ENCODE measurements around the gene EIF5B. TPM values are rescaled to one million over a fixed set of nuclear protein-coding genes. Genes with fewer than 3 reads are reported as not detected.

The EIF5B gene
- total RNA-seq, 1 experiment from 2014 or later, result 49.0 TPM

GRCh38 chr2:99346218-99346617 is 9.0 kb downstream of the EIF5B start:
- no peaks in the 10 kb centered on the region for H3K27me3 ChIP-seq (ENCODE audit: control insufficient read depth, insufficient read depth, low read length)
- no peak for TF ChIP-seq CTCF (IDR thresholded peaks at IDR 0.05)
- TF ChIP-seq TCF7L2 (IDR thresholded peaks at IDR 0.05; ENCODE audit: low read depth, low read length), result no peak
- no peak for TF ChIP-seq POLR2AphosphoS5 (IDR thresholded peaks at IDR 0.05; ENCODE audit: low read depth, low read length)
- TF ChIP-seq SIN3A (IDR thresholded peaks at IDR 0.05; ENCODE audit: borderline replicate concordance, insufficient read depth, low read depth, low read length), result no peak
- TF ChIP-seq, protein P1, sequence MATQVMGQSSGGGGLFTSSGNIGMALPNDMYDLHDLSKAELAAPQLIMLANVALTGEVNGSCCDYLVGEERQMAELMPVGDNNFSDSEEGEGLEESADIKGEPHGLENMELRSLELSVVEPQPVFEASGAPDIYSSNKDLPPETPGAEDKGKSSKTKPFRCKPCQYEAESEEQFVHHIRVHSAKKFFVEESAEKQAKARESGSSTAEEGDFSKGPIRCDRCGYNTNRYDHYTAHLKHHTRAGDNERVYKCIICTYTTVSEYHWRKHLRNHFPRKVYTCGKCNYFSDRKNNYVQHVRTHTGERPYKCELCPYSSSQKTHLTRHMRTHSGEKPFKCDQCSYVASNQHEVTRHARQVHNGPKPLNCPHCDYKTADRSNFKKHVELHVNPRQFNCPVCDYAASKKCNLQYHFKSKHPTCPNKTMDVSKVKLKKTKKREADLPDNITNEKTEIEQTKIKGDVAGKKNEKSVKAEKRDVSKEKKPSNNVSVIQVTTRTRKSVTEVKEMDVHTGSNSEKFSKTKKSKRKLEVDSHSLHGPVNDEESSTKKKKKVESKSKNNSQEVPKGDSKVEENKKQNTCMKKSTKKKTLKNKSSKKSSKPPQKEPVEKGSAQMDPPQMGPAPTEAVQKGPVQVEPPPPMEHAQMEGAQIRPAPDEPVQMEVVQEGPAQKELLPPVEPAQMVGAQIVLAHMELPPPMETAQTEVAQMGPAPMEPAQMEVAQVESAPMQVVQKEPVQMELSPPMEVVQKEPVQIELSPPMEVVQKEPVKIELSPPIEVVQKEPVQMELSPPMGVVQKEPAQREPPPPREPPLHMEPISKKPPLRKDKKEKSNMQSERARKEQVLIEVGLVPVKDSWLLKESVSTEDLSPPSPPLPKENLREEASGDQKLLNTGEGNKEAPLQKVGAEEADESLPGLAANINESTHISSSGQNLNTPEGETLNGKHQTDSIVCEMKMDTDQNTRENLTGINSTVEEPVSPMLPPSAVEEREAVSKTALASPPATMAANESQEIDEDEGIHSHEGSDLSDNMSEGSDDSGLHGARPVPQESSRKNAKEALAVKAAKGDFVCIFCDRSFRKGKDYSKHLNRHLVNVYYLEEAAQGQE (IDR thresholded peaks at IDR 0.05; ENCODE audit: insufficient read depth in 1 of 2, low read depth in 2 of 2, low read length in 1 of 2), result no peak
- H3K36me3 ChIP-seq (ENCODE audit: control insufficient read depth, insufficient read depth, low read length), result no peaks in the 10 kb centered on the region
- H3K27ac ChIP-seq (ENCODE audit: low read length), result no peak overlapping the region
- ATAC-seq (no peak), DNase-seq (ENCODE audit: low read depth, low spot score) (no peak)
- H3K9me3 ChIP-seq (ENCODE audit: control insufficient read depth, insufficient read depth, low read depth, low read length), result no peaks in the 10 kb centered on the region
- in situ Hi-C loops (cut with HindIII; ENCODE audit: low pct_unique_long_range_greater_than_20kb, low sequenced_read_pairs) (no loop called here), intact Hi-C loops (cut with micrococcal nuclease; ENCODE audit: unreplicated experiment) (no loop called here)
- no peak overlapping the region for H3K4me3 ChIP-seq (ENCODE audit: low read depth in 2 of 2, low read length in 2 of 2)
- ChIA-PET CTCF (no interaction called here), POLR2A (interaction anchor here (0.6 kb wide), 1 partner anchor 10 kb away, joined by 5 read pairs; the partner anchor contains the start of gene TXNDC9)
- 0 out of 2 replicates have a peak, but pooled peaks cover 2% of the 10 kb centered on the region for H3K4me1 ChIP-seq (ENCODE audit: control insufficient read depth, insufficient read depth, low read length)
- no TSS peak for BruUV-seq (replicated peaks)

GRCh38 chr2:99348173-99348572 is 11.0 kb downstream of the EIF5B start:
- Histone ChIP-seq H3K9me3 (ENCODE audit: control insufficient read depth, insufficient read depth, low read depth, low read length) (no peaks in the 10 kb centered on the region), H3K27ac (ENCODE audit: low read length) (no peak overlapping the region), H3K4me1 (ENCODE audit: control insufficient read depth, insufficient read depth, low read length) (no peaks in the 10 kb centered on the region), H3K36me3 (ENCODE audit: control insufficient read depth, insufficient read depth, low read length) (no peaks in the 10 kb centered on the region), H3K4me3 (ENCODE audit: low read depth in 2 of 2, low read length in 2 of 2) (no peak overlapping the region), H3K27me3 (ENCODE audit: control insufficient read depth, insufficient read depth, low read length) (no peaks in the 10 kb centered on the region)
- ChIA-PET POLR2A (interaction anchor here (0.9 kb wide), 1 partner anchor 12 kb away, joined by 3 read pairs; the partner anchor contains the start of gene TXNDC9), CTCF (no interaction called here)
- no TSS peak for BruUV-seq (replicated peaks)
- in situ Hi-C loops (cut with HindIII; ENCODE audit: low pct_unique_long_range_greater_than_20kb, low sequenced_read_pairs) (no loop called here), intact Hi-C loops (cut with micrococcal nuclease; ENCODE audit: unreplicated experiment) (no loop called here)
- DNase-seq (ENCODE audit: low read depth, low spot score) (no peak), ATAC-seq (no peak)
- no peak for TF ChIP-seq POLR2AphosphoS5 (IDR thresholded peaks at IDR 0.05; ENCODE audit: low read depth, low read length)
- no peak for TF ChIP-seq SIN3A (IDR thresholded peaks at IDR 0.05; ENCODE audit: borderline replicate concordance, insufficient read depth, low read depth, low read length)
- no peak for TF ChIP-seq TCF7L2 (IDR thresholded peaks at IDR 0.05; ENCODE audit: low read depth, low read length)
- no peak for TF ChIP-seq CTCF (IDR thresholded peaks at IDR 0.05)
- TF ChIP-seq, protein P1 (IDR thresholded peaks at IDR 0.05; ENCODE audit: insufficient read depth in 1 of 2, low read depth in 2 of 2, low read length in 1 of 2), result no peak

All from Panc1 (cell line).